Raji (cell line): ENCODE measurements around the gene IQCM.

Experiments
- POLR2A ChIP-seq: IDR thresholded peaks from 2 replicates; pipeline ENCODE4 v1.6.1; 2011; ENCODE audit warnings: low read depth, low read length, control low read depth; ENCODE audit not compliant: insufficient read depth

Gene IQCM

GRCh38 chr4:149741186-149741831, 74.3 kb downstream of the IQCM start:
- no peak for TF ChIP-seq POLR2A

GRCh38 chr4:149738156-149738555, 77.5 kb downstream of the IQCM start:
- no peak for TF ChIP-seq POLR2A

GRCh38 chr4:149735796-149736195, 79.8 kb downstream of the IQCM start:
- no peak for TF ChIP-seq POLR2A

GRCh38 chr4:149728444-149728843, 87.2 kb downstream of the IQCM start:
- TF ChIP-seq POLR2A: no peak

GRCh38 chr4:149727663-149728062, 88.0 kb downstream of the IQCM start:
- TF ChIP-seq POLR2A: no peak

- TF ChIP-seq POLR2A: no peak
Measured at GRCh38 chr4:149723065-149723464, 92.6 kb downstream of the IQCM start.

GRCh38 chr4:149719806-149720205, 95.8 kb downstream of the IQCM start:
- no peak for TF ChIP-seq POLR2A

GRCh38 chr4:149719357-149719756, 96.3 kb downstream of the IQCM start:
- TF ChIP-seq POLR2A: no peak

- no peak for TF ChIP-seq POLR2A
Measured at GRCh38 chr4:149718500-149718899, 97.1 kb downstream of the IQCM start.

- no peak for TF ChIP-seq POLR2A
Measured at GRCh38 chr4:149716728-149717127, 98.9 kb downstream of the IQCM start.

GRCh38 chr4:149715822-149716585, 99.6 kb downstream of the IQCM start:
- TF ChIP-seq POLR2A: no peak

- no peak for TF ChIP-seq POLR2A
Measured at GRCh38 chr4:149713031-149713430, 102.6 kb downstream of the IQCM start.

- TF ChIP-seq POLR2A: no peak
Measured at GRCh38 chr4:149711593-149712365, 103.9 kb downstream of the IQCM start.

GRCh38 chr4:149709640-149710039, 106.0 kb downstream of the IQCM start:
- no peak for TF ChIP-seq POLR2A

- no peak for TF ChIP-seq POLR2A
Measured at GRCh38 chr4:149708513-149709130, 107.0 kb downstream of the IQCM start.

GRCh38 chr4:149707862-149708261, 107.8 kb downstream of the IQCM start:
- no peak for TF ChIP-seq POLR2A

- TF ChIP-seq POLR2A: no peak
Measured at GRCh38 chr4:149706942-149707341, 108.7 kb downstream of the IQCM start.
